Measurements from ENCODE around the gene RPS18. TPM values are rescaled to one million over a fixed set of nuclear protein-coding genes. Genes with fewer than 3 reads are reported as not detected.

Gene RPS18
- total and polyA plus RNA-seq, 2 of the 13 experiments (the other 11 are each of a cell fraction or from before 2014, with no cell fraction given): 3,896 to 5,806 TPM

- TF ChIP-seq ZNF142 (CRISPR knock-in tag; IDR thresholded peaks at IDR 0.05) (no peak), ARHGAP35 (CRISPR knock-in tag; IDR thresholded peaks at IDR 0.05; ENCODE audit: borderline replicate concordance) (peak; percentile 47; the same call in 1 of the 2 replicates), RAD21 (CRISPR knock-in tag; IDR thresholded peaks at IDR 0.05) (peak; percentile 96), PLSCR1 (CRISPR knock-in tag; IDR thresholded peaks at IDR 0.05; ENCODE audit: borderline replicate concordance) (no peak), U2AF2 (IDR thresholded peaks at IDR 0.05; ENCODE audit: low read depth, low read length) (no peak), HNRNPLL (IDR thresholded peaks at IDR 0.05; ENCODE audit: low read depth, low read length, poor library complexity, severe bottlenecking) (no peak), HMG20B (CRISPR knock-in tag; conservative IDR thresholded peaks at IDR 0.05) (no peak), ZNF672 (CRISPR knock-in tag; IDR thresholded peaks at IDR 0.05) (no peak), ARID4A (CRISPR knock-in tag; IDR thresholded peaks at IDR 0.05; ENCODE audit: borderline replicate concordance) (peak; percentile 75), IRF9 (CRISPR knock-in tag; IDR thresholded peaks at IDR 0.05; ENCODE audit: borderline replicate concordance) (peak; percentile 58; the same call in 1 of the 2 replicates), ATF2 (CRISPR knock-in tag; IDR thresholded peaks at IDR 0.05) (peak; percentile 66; the same call in 1 of the 2 replicates)
These were observed 8.2 kb downstream of the RPS18 start (continued) for GRCh38 chr6:33279971-33280511.

Data from HepG2 (cell line).